ENCODE results near the gene PRRT1B.
A peak's percentile ranks its signal among the peaks of the same experiment; 100 is the strongest.

Gene PRRT1B

DNA sequence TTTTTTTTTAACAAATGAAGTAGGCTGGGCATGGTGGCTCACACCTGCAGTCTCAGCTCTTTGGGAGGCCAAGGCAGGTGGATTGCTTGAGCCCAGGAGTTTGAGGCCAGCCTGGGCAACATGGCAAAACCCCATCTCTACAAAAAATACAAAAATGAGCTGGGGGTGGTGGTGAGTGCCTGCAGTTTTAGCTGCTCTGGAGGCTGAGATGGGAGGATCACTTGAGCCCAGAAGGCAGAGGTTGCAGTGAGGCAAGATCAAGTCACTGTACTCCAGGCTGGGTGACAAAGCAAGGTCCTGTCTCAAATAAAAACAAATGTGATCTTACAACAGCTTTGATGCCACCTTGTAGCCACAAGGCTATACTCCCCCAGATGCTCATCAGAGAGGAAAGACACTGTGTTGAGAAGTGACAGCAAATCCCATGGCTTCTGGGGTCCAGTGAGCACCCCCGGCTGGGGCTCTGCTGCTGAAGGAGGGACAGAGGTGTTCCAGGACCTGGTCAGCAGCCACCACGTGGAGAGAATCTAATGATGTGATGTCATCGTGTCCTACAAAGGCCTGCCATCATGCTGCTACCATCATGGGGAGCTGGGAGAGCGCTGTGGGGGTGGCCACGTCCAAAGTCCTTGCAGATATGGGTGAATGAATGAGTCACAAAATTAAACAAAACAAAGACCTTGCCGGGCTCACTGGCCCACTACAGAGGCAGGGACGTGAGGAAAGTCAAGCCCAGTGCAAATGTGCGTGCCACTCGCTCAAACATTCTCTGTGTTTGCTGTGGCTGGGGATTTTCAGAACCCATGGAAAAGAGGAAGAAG is 60.7 kb downstream of the PRRT1B start:
- Histone ChIP-seq H3K9ac (ENCODE audit: low read length) (no peak overlapping the region), H4K91ac (ENCODE audit: low read depth, low read length) (no peak overlapping the region), H4K12ac (ENCODE audit: low read depth, low read length) (no peak overlapping the region), H3K79me1 (ENCODE audit: low read length) (peaks cover 19% of the 10 kb centered on the region), H2BK12ac (ENCODE audit: low read length) (no peak overlapping the region), H3K4ac (ENCODE audit: low read depth, low read length) (no peak overlapping the region), H3K4me1 (ENCODE audit: control insufficient read depth in 1 of 2, insufficient read depth in 2 of 2, low read length in 2 of 2) (peaks cover 16 to 18% of the 10 kb centered on the region in 2 experiments), H3K4me2 (ENCODE audit: low read length) (no peak overlapping the region), H3K14ac (ENCODE audit: low read length) (no peak overlapping the region), H2BK5ac (ENCODE audit: low read depth, low read length, poor library complexity) (no peak overlapping the region), H2AK5ac (ENCODE audit: low read length) (no peak overlapping the region), H4K8ac (ENCODE audit: low read depth, low read length) (no peak overlapping the region), H3K27me3 (ENCODE audit: insufficient read depth, low read length) (no peaks in the 10 kb centered on the region), H3K27ac (ENCODE audit: low read depth, low read length) (no peak overlapping the region), H2AFZ (ENCODE audit: insufficient read depth, low read length, poor library complexity) (no peak overlapping the region), H2BK120ac (ENCODE audit: insufficient read depth, low read length, poor library complexity) (no peak overlapping the region), H3K4me3 (ENCODE audit: low read depth, low read length) (no peak overlapping the region), H3K79me2 (ENCODE audit: control insufficient read depth, insufficient read depth, low read length, poor library complexity) (no peaks in the 10 kb centered on the region), H3K18ac (ENCODE audit: low read length) (peak overlapping the region; percentile 20), H3K9me3 (ENCODE audit: insufficient read depth, low read depth, low read length) (no peaks in the 10 kb centered on the region), H3K36me3 (ENCODE audit: control insufficient read depth in 1 of 2, insufficient read depth in 2 of 2, low read length in 2 of 2) (peaks cover 45 to 57% of the 10 kb centered on the region in 2 experiments), H3K23ac (ENCODE audit: low read length) (no peak overlapping the region)
- DNase-seq = no peak
- WGBS (ENCODE audit: extremely low coverage, insufficient coverage, insufficient read length) = no CpG with 5 or more reads among the region's 9 CpGs

DNA sequence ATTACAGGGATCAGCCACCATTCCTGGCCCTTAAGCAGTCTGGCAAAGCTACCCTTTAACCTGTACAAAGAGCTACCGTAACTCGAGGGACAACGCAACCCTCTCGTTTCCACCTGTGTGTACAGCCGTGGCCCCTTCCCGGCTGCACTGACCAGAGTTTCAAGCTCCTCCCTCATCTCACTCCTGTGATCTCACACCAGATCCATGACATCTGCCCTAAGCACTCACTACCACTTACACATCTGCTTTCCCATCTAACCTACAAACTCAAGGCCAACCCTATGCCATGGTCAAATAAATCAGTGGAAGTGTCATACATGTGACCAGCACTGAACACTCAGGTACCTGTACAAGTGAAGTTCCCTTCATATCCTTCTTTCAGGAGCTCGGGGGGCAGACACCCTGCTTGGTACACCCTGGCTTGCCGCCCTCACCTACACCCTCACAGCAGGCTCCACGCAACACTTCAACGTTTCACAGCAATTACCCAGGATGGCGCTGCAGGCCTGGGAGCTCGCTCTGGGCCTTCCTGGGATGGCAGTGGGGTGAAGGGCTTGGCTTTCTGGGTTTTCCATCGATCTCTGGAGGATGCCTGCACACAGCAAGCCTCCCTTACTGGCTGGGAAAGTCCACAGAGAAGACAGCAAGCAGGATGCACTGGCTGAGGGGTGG is 61.7 kb downstream of the PRRT1B start:
- Histone ChIP-seq H3K27me3 (ENCODE audit: insufficient read depth, low read length) (no peaks in the 10 kb centered on the region), H3K9ac (ENCODE audit: low read length) (no peak overlapping the region)
- WGBS (ENCODE audit: extremely low coverage, insufficient coverage, insufficient read length) = no CpG with 5 or more reads among the region's 13 CpGs

DNA sequence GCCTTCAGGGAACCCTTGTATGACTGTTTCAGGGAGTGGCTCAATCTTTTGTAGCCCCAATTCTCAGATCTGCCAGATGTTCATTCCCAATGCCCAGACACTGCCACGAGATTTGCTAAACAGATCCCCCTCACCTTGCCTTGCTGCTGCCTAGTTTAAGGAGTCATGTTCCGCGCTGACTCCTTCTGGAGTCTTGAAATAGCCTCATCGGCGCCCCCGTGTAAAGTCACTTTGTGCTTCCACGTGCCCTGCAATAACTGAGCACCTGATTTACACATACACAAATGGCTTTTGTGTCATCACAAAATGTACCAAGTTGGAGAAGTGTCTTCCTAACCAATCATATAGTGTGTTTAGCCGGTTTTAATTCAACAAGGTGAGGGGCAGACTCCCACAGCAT is 62.3 kb downstream of the PRRT1B start:
- H2BK12ac ChIP-seq (ENCODE audit: low read length) = peak overlapping the region; percentile 81
- H4K12ac ChIP-seq (ENCODE audit: low read depth, low read length) = peak overlapping the region; percentile 5
- no peak overlapping the region for H3K4me3 ChIP-seq (ENCODE audit: low read depth, low read length)
- no peaks in the 10 kb centered on the region for H3K27me3 ChIP-seq (ENCODE audit: insufficient read depth, low read length)
- H3K4me2 ChIP-seq (ENCODE audit: low read length) = no peak overlapping the region
- H3K23ac ChIP-seq (ENCODE audit: low read length) = no peak overlapping the region
- no peaks in the 10 kb centered on the region for H3K9me3 ChIP-seq (ENCODE audit: insufficient read depth, low read depth, low read length)
- H3K18ac ChIP-seq (ENCODE audit: low read length) = peak overlapping the region; percentile 69
- H2BK120ac ChIP-seq (ENCODE audit: insufficient read depth, low read length, poor library complexity) = peak overlapping the region; percentile 75
- H3K79me1 ChIP-seq (ENCODE audit: low read length) = peaks cover 19% of the 10 kb centered on the region
- WGBS (ENCODE audit: extremely low coverage, insufficient coverage, insufficient read length) = no CpG with 5 or more reads among the region's 8 CpGs
- peak overlapping the region; percentile 48 for H3K4ac ChIP-seq (ENCODE audit: low read depth, low read length)
- no peak overlapping the region for H3K27ac ChIP-seq (ENCODE audit: low read depth, low read length)
- H2AK5ac ChIP-seq (ENCODE audit: low read length) = peak overlapping the region; percentile 53
- peak overlapping the region; percentile 87 for H4K91ac ChIP-seq (ENCODE audit: low read depth, low read length)
- peaks cover 43 to 52% of the 10 kb centered on the region in 2 experiments for H3K36me3 ChIP-seq (ENCODE audit: control insufficient read depth in 1 of 2, insufficient read depth in 2 of 2, low read length in 2 of 2)
- peak overlapping the region; percentile 33 for H2BK5ac ChIP-seq (ENCODE audit: low read depth, low read length, poor library complexity)
- peak overlapping the region; percentile 69 for H3K14ac ChIP-seq (ENCODE audit: low read length)
- no peak overlapping the region for H3K9ac ChIP-seq (ENCODE audit: low read length)
- no peak overlapping the region for H2AFZ ChIP-seq (ENCODE audit: insufficient read depth, low read length, poor library complexity)
- H4K8ac ChIP-seq (ENCODE audit: low read depth, low read length) = peak overlapping the region; percentile 56
- no peaks in the 10 kb centered on the region for H3K79me2 ChIP-seq (ENCODE audit: control insufficient read depth, insufficient read depth, low read length, poor library complexity)
- peaks cover 16 to 18% of the 10 kb centered on the region in 2 experiments for H3K4me1 ChIP-seq (ENCODE audit: control insufficient read depth in 1 of 2, insufficient read depth in 2 of 2, low read length in 2 of 2)
- DNase-seq = no peak

More for the DNA sequence above, 61.7 kb downstream of the PRRT1B start:
- Histone ChIP-seq H3K23ac (ENCODE audit: low read length) (no peak overlapping the region), H3K4ac (ENCODE audit: low read depth, low read length) (no peak overlapping the region), H2BK12ac (ENCODE audit: low read length) (no peak overlapping the region), H3K27ac (ENCODE audit: low read depth, low read length) (no peak overlapping the region), H3K4me2 (ENCODE audit: low read length) (no peak overlapping the region), H4K12ac (ENCODE audit: low read depth, low read length) (no peak overlapping the region), H3K79me2 (ENCODE audit: control insufficient read depth, insufficient read depth, low read length, poor library complexity) (no peaks in the 10 kb centered on the region), H4K91ac (ENCODE audit: low read depth, low read length) (peak overlapping the region; percentile 87), H4K8ac (ENCODE audit: low read depth, low read length) (no peak overlapping the region), H2AK5ac (ENCODE audit: low read length) (no peak overlapping the region), H3K36me3 (ENCODE audit: control insufficient read depth in 1 of 2, insufficient read depth in 2 of 2, low read length in 2 of 2) (peaks cover 42 to 53% of the 10 kb centered on the region in 2 experiments), H2AFZ (ENCODE audit: insufficient read depth, low read length, poor library complexity) (no peak overlapping the region), H3K4me3 (ENCODE audit: low read depth, low read length) (no peak overlapping the region), H2BK120ac (ENCODE audit: insufficient read depth, low read length, poor library complexity) (peak overlapping the region; percentile 16), H2BK5ac (ENCODE audit: low read depth, low read length, poor library complexity) (no peak overlapping the region), H3K14ac (ENCODE audit: low read length) (no peak overlapping the region), H3K9me3 (ENCODE audit: insufficient read depth, low read depth, low read length) (no peaks in the 10 kb centered on the region), H3K79me1 (ENCODE audit: low read length) (peaks cover 19% of the 10 kb centered on the region), H3K4me1 (ENCODE audit: control insufficient read depth in 1 of 2, insufficient read depth in 2 of 2, low read length in 2 of 2) (peaks cover 16 to 18% of the 10 kb centered on the region in 2 experiments), H3K18ac (ENCODE audit: low read length) (no peak overlapping the region)
- no peak for DNase-seq

DNA sequence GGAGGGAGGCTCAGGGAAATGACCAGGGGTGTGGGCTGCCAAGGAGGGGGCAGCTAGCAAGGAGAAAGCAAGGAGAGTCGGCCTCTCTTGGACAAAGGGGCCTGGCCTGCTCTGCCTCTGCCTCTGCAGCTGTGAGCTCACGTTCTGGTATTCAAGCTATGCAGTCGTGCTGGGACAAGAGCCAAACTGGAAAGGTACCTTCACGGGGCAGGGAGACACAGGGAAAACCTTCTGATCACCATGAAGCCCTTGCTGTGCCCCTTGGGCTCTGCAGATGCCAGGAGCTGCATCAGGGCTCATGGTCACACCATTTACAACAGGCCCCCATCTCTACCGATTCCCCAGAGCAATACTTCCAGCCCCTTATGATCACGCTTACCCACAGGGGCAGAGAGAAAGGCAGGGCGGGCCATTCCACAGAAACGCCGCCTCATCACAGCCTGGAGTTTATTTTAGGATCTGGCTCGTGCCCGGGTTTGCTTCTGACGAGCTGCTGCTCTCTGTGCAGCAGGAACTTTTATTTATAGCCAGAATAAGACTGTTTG is 63.2 kb downstream of the PRRT1B start:
- peak; percentile 78 to 83 for DNase-seq
- peak overlapping the region; percentile 13 for H3K18ac ChIP-seq (ENCODE audit: low read length)

More for the DNA sequence above, 63.2 kb downstream of the PRRT1B start:
- no CpG with 5 or more reads among the region's 12 CpGs for WGBS (ENCODE audit: extremely low coverage, insufficient coverage, insufficient read length)
- no peak overlapping the region for H3K9ac ChIP-seq (ENCODE audit: low read length)
- H2AK5ac ChIP-seq (ENCODE audit: low read length) = no peak overlapping the region
- peak overlapping the region; percentile 53 for H2BK5ac ChIP-seq (ENCODE audit: low read depth, low read length, poor library complexity)
- H4K91ac ChIP-seq (ENCODE audit: low read depth, low read length) = peak overlapping the region; percentile 47
- no peak overlapping the region for H4K12ac ChIP-seq (ENCODE audit: low read depth, low read length)
- peak overlapping the region; percentile 27 for H3K14ac ChIP-seq (ENCODE audit: low read length)
- H3K27ac ChIP-seq (ENCODE audit: low read depth, low read length) = peak overlapping the region; percentile 78
- peaks cover 19% of the 10 kb centered on the region for H3K79me1 ChIP-seq (ENCODE audit: low read length)
- peak overlapping the region; percentile 54 for H2BK120ac ChIP-seq (ENCODE audit: insufficient read depth, low read length, poor library complexity)
- peak overlapping the region; percentile 56 for H4K8ac ChIP-seq (ENCODE audit: low read depth, low read length)
- no peaks in the 10 kb centered on the region for H3K27me3 ChIP-seq (ENCODE audit: insufficient read depth, low read length)
- peaks cover 42 to 52% of the 10 kb centered on the region in 2 experiments for H3K36me3 ChIP-seq (ENCODE audit: control insufficient read depth in 1 of 2, insufficient read depth in 2 of 2, low read length in 2 of 2)
- H3K4me1 ChIP-seq (ENCODE audit: control insufficient read depth in 1 of 2, insufficient read depth in 2 of 2, low read length in 2 of 2) = peaks cover 18 to 22% of the 10 kb centered on the region in 2 experiments
- H2AFZ ChIP-seq (ENCODE audit: insufficient read depth, low read length, poor library complexity) = no peak overlapping the region
- no peaks in the 10 kb centered on the region for H3K9me3 ChIP-seq (ENCODE audit: insufficient read depth, low read depth, low read length)
- no peak overlapping the region for H3K23ac ChIP-seq (ENCODE audit: low read length)
- peak overlapping the region; percentile 50 for H2BK12ac ChIP-seq (ENCODE audit: low read length)
- H3K4ac ChIP-seq (ENCODE audit: low read depth, low read length) = no peak overlapping the region
- no peaks in the 10 kb centered on the region for H3K79me2 ChIP-seq (ENCODE audit: control insufficient read depth, insufficient read depth, low read length, poor library complexity)
- H3K4me3 ChIP-seq (ENCODE audit: low read depth, low read length) = no peak overlapping the region
- peak overlapping the region; percentile 49 for H3K4me2 ChIP-seq (ENCODE audit: low read length)

All from trophoblast cell (in vitro differentiated cells and primary cell).